ENCODE data around the gene CXCL6. TPM values are rescaled to one million over a fixed set of nuclear protein-coding genes. Genes with fewer than 3 reads are reported as not detected.

CXCL6 gene
- total RNA-seq, 1 donor from 2014 or later, result 16.7 TPM

DNA sequence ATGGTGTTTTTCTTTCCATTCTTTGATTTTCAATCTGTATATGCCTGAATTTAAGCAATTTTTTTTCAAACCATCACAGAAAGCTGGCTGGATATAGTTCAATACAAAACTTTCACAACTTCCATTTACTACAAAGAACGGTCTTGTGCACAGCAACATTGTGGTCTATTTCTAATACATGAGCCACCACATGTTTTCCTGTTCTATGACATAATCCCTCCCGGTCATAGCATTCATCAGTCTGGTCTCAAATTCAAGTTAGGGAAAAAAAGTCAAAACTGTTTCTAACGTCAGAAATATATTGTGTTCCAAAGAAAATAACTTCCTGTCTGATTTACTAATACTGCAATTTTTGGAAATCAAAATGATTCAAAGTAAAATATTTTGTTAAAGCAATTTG lies 7.5 kb upstream of the CXCL6 start:
- Mint-ChIP-seq H3K27ac (ENCODE audit: unreplicated experiment) (no peak overlapping the region), H3K36me3 (ENCODE audit: low read depth, unreplicated experiment) (no peaks in the 10 kb centered on the region), H3K4me3 (ENCODE audit: unreplicated experiment) (no peak overlapping the region), H3K27me3 (ENCODE audit: low read depth, unreplicated experiment) (no peaks in the 10 kb centered on the region), H3K4me1 (ENCODE audit: low read depth, unreplicated experiment) (peaks cover 14% of the 10 kb centered on the region), H3K9me3 (ENCODE audit: unreplicated experiment) (peaks cover 10% of the 10 kb centered on the region)
- DNase-seq (ENCODE audit: low read depth) (peak; percentile 76), FAIRE-seq (no peak)
- Histone ChIP-seq H3K4me2 (ENCODE audit: low read length) (no peak overlapping the region), H3K4me3 (ENCODE audit: insufficient read depth, low read depth, low read length) (no peak overlapping the region), H3K9me3 (ENCODE audit: insufficient read depth, low read depth, low read length) (no peaks in the 10 kb centered on the region), H4K20me1 (ENCODE audit: insufficient read depth, low read length) (no peaks in the 10 kb centered on the region), H3K36me3 (ENCODE audit: insufficient read depth, low read length) (no peaks in the 10 kb centered on the region), H3K27ac (ENCODE audit: low read depth, low read length) (no peak overlapping the region), H3K79me2 (ENCODE audit: insufficient read depth, low read length) (no peaks in the 10 kb centered on the region), H3K9ac (ENCODE audit: low read length) (no peak overlapping the region), H3K27me3 (ENCODE audit: insufficient read depth, low read length) (no peaks in the 10 kb centered on the region), H3K4me1 (ENCODE audit: insufficient read depth, low read length) (peaks cover 15% of the 10 kb centered on the region), H2AFZ (ENCODE audit: low read depth, low read length) (no peak overlapping the region)
- TF ChIP-seq EZH2 (IDR thresholded peaks at IDR 0.05; ENCODE audit: insufficient read depth, low read length), result no peak

DNA sequence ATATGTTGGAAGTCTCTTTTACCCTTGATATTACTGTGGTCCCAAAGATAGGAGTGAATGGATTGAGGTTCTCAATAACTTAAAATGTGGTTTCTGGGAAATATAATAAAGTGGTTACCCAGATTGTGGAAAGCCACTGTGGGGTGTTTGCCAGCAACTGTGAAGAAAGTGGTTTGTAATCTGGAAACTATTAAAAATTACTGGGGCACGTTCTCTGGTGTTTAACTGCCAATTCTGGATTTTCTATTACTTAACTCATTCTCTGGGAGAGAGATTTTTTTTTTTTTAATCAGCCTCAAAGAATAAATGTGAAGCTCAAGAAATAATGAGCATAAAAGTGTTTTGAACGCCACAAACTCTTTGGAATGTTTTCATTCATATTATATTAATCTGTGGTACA lies 4.9 kb upstream of the CXCL6 start:
- no peak overlapping the region for H3K4me3 Mint-ChIP-seq (ENCODE audit: unreplicated experiment)
- H3K9me3 Mint-ChIP-seq (ENCODE audit: unreplicated experiment), result peaks cover 10% of the 10 kb centered on the region
- H3K79me2 ChIP-seq (ENCODE audit: insufficient read depth, low read length), result no peaks in the 10 kb centered on the region
- no peaks in the 10 kb centered on the region for H3K27me3 Mint-ChIP-seq (ENCODE audit: low read depth, unreplicated experiment)
- no peak overlapping the region for H3K27ac Mint-ChIP-seq (ENCODE audit: unreplicated experiment)
- no peaks in the 10 kb centered on the region for H3K9me3 ChIP-seq (ENCODE audit: insufficient read depth, low read depth, low read length)
- no peak overlapping the region for H3K27ac ChIP-seq (ENCODE audit: low read depth, low read length)
- FAIRE-seq (no peak), DNase-seq (ENCODE audit: low read depth) (peak; percentile 72)
- TF ChIP-seq, protein P1, sequence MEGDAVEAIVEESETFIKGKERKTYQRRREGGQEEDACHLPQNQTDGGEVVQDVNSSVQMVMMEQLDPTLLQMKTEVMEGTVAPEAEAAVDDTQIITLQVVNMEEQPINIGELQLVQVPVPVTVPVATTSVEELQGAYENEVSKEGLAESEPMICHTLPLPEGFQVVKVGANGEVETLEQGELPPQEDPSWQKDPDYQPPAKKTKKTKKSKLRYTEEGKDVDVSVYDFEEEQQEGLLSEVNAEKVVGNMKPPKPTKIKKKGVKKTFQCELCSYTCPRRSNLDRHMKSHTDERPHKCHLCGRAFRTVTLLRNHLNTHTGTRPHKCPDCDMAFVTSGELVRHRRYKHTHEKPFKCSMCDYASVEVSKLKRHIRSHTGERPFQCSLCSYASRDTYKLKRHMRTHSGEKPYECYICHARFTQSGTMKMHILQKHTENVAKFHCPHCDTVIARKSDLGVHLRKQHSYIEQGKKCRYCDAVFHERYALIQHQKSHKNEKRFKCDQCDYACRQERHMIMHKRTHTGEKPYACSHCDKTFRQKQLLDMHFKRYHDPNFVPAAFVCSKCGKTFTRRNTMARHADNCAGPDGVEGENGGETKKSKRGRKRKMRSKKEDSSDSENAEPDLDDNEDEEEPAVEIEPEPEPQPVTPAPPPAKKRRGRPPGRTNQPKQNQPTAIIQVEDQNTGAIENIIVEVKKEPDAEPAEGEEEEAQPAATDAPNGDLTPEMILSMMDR (IDR thresholded peaks at IDR 0.05; ENCODE audit: insufficient read depth, low read depth, low read length), result no peak
- TF ChIP-seq EZH2 (IDR thresholded peaks at IDR 0.05; ENCODE audit: insufficient read depth, low read length), result no peak
- no peak overlapping the region for H3K4me2 ChIP-seq (ENCODE audit: low read length)
- peaks cover 15% of the 10 kb centered on the region for H3K4me1 ChIP-seq (ENCODE audit: insufficient read depth, low read length)
- H4K20me1 ChIP-seq (ENCODE audit: insufficient read depth, low read length), result no peaks in the 10 kb centered on the region
- H3K36me3 ChIP-seq (ENCODE audit: insufficient read depth, low read length), result no peaks in the 10 kb centered on the region
- H3K4me1 Mint-ChIP-seq (ENCODE audit: low read depth, unreplicated experiment), result peaks cover 14% of the 10 kb centered on the region
- no peak overlapping the region for H2AFZ ChIP-seq (ENCODE audit: low read depth, low read length)
- no peak overlapping the region for H3K9ac ChIP-seq (ENCODE audit: low read length)
- H3K4me3 ChIP-seq (ENCODE audit: insufficient read depth, low read depth, low read length), result no peak overlapping the region
- no peaks in the 10 kb centered on the region for H3K27me3 ChIP-seq (ENCODE audit: insufficient read depth, low read length)
- H3K36me3 Mint-ChIP-seq (ENCODE audit: low read depth, unreplicated experiment), result no peaks in the 10 kb centered on the region

DNA sequence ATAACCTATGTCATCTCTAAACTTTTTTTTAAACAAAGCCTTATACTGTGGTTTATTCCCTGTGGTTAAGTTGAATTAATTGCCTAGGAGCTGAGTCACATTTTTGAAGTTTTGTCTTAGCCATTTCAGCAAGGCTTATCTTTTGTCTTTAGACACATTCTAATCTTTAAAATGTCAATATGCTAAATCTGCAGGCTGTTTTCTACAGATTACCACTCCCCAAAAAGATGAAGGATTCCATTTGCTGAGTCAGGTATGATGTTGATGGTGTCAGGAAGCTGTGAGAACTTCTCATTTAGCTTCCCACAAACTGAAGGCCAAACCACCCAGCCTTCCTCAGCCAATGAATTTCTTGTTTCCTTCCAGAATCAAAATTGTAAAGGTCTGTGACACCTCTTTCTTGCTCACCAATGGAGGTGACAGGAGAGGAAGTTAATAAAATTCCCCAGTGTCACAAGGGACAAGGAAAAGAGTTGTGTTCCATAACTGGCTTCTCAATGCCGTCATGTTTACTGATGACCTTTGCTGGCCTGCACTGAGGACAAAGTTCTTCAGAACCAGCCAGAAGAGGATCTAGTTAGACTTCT lies 3.7 kb upstream of the CXCL6 start:
- Histone ChIP-seq H3K9ac (ENCODE audit: low read length) (no peak overlapping the region), H3K27ac (ENCODE audit: low read depth, low read length) (no peak overlapping the region), H3K4me3 (ENCODE audit: insufficient read depth, low read depth, low read length) (no peak overlapping the region), H4K20me1 (ENCODE audit: insufficient read depth, low read length) (no peaks in the 10 kb centered on the region), H3K36me3 (ENCODE audit: insufficient read depth, low read length) (no peaks in the 10 kb centered on the region), H3K9me3 (ENCODE audit: insufficient read depth, low read depth, low read length) (no peaks in the 10 kb centered on the region), H3K4me2 (ENCODE audit: low read length) (peak overlapping the region; percentile 5), H3K4me1 (ENCODE audit: insufficient read depth, low read length) (peaks cover 23% of the 10 kb centered on the region), H3K79me2 (ENCODE audit: insufficient read depth, low read length) (no peaks in the 10 kb centered on the region), H2AFZ (ENCODE audit: low read depth, low read length) (no peak overlapping the region), H3K27me3 (ENCODE audit: insufficient read depth, low read length) (no peaks in the 10 kb centered on the region)
- DNase-seq (ENCODE audit: low read depth) (peak; percentile 95), FAIRE-seq (peak; percentile 63)
- Mint-ChIP-seq H3K27me3 (ENCODE audit: low read depth, unreplicated experiment) (no peaks in the 10 kb centered on the region), H3K9me3 (ENCODE audit: unreplicated experiment) (peaks cover 2% of the 10 kb centered on the region), H3K36me3 (ENCODE audit: low read depth, unreplicated experiment) (no peaks in the 10 kb centered on the region), H3K4me1 (ENCODE audit: low read depth, unreplicated experiment) (peaks cover 19% of the 10 kb centered on the region), H3K27ac (ENCODE audit: unreplicated experiment) (no peak overlapping the region), H3K4me3 (ENCODE audit: unreplicated experiment) (no peak overlapping the region)
- TF ChIP-seq, protein P1 (IDR thresholded peaks at IDR 0.05; ENCODE audit: insufficient read depth, low read depth, low read length), result no peak
- TF ChIP-seq EZH2 (IDR thresholded peaks at IDR 0.05; ENCODE audit: insufficient read depth, low read length), result no peak

Data from astrocyte (in vitro differentiated cells and primary cell).